Measurements from ENCODE around the gene TRPM3. TPM values are rescaled to one million over a fixed set of nuclear protein-coding genes. Genes with fewer than 3 reads are reported as not detected.

Gene TRPM3
- polyA plus RNA-seq, 2 of the 4 experiments (the other 2 are of a cell fraction): not detected

- no peaks in the 10 kb centered on the region for H3K9me3 ChIP-seq
- H3K4me2 ChIP-seq: no peak overlapping the region
- no peaks in the 10 kb centered on the region for H3K4me1 ChIP-seq
- no peak overlapping the region for H3K27ac ChIP-seq
- ChIA-PET POLR2A (no interaction called here), CTCF (no interaction called here)
- FAIRE-seq (no peak), DNase-seq (ENCODE audit: low read depth in 1 of 2, low spot score in 1 of 2) (no peak), ATAC-seq (no peak)
- TF ChIP-seq SREBF2 (IDR thresholded peaks at IDR 0.05): no peak
- WGBS (ENCODE audit: missing lambda C conversion rate): 2% methylated on average over 1 of the region's 1 CpG
- no peak overlapping the region for H3K4me3 ChIP-seq
These were observed 36.3 kb upstream of the TRPM3 start for GRCh38 chr9:71157731-71158130.

GRCh38 chr9:71147368-71147767 lies 25.9 kb upstream of the TRPM3 start:
- Histone ChIP-seq H3K9me3 (peaks cover 4% of the 10 kb centered on the region; the same call in 1 of the 3 replicates), H3K27ac (no peak overlapping the region), H3K4me2 (no peak overlapping the region), H3K4me1 (no peaks in the 10 kb centered on the region), H3K4me3 (no peak overlapping the region)
- POLR2A ChIA-PET: no interaction called here
- 4% methylated on average over 2 of the region's 2 CpGs for WGBS (ENCODE audit: missing lambda C conversion rate)
- no peak for TF ChIP-seq EHMT2 (IDR thresholded peaks at IDR 0.05; ENCODE audit: low read depth)
- no peak for TF ChIP-seq HOXB5 (CRISPR knock-in tag; IDR thresholded peaks at IDR 0.05)
- no peak for TF ChIP-seq CHD2 (IDR thresholded peaks at IDR 0.05; ENCODE audit: low read length, partially characterized antibody)
- TF ChIP-seq FOSL2 (IDR thresholded peaks at IDR 0.05): no peak
- no peak for TF ChIP-seq FOSL2 (CRISPR knock-in tag; IDR thresholded peaks at IDR 0.05)
- no peak for TF ChIP-seq KDM5A (IDR thresholded peaks at IDR 0.05)
- TF ChIP-seq USF2 (IDR thresholded peaks at IDR 0.05): no peak
- no peak for TF ChIP-seq SREBF2 (IDR thresholded peaks at IDR 0.05)
- TF ChIP-seq EP300 (IDR thresholded peaks at IDR 0.05): no peak
- TF ChIP-seq E2F6 (IDR thresholded peaks at IDR 0.05; ENCODE audit: borderline replicate concordance, low read depth): no peak
- TF ChIP-seq ZNF302 (CRISPR knock-in tag; IDR thresholded peaks at IDR 0.05): no peak
- TF ChIP-seq ESRRA (IDR thresholded peaks at IDR 0.05; ENCODE audit: borderline replicate concordance, low read length): no peak
- no peak for TF ChIP-seq RNF2 (IDR thresholded peaks at IDR 0.05; ENCODE audit: borderline replicate concordance, low read depth)
- no peak for TF ChIP-seq RAD21 (conservative IDR thresholded peaks at IDR 0.05 in 1 of 2, IDR thresholded peaks at IDR 0.05 in 1 of 2)
- no peak for TF ChIP-seq HOXA7 (CRISPR knock-in tag; IDR thresholded peaks at IDR 0.05)
- DNase-seq (ENCODE audit: low read depth in 1 of 2, low spot score in 1 of 2): no peak
- no peak for ATAC-seq
- FAIRE-seq: no peak
- CTCF ChIA-PET: no interaction called here

GRCh38 chr9:71146511-71146910 lies 25.1 kb upstream of the TRPM3 start:
- Histone ChIP-seq H3K4me2 (no peak overlapping the region), H3K4me3 (no peak overlapping the region), H3K9me3 (peaks cover 4% of the 10 kb centered on the region; the same call in 1 of the 3 replicates), H3K27ac (no peak overlapping the region), H3K4me1 (no peaks in the 10 kb centered on the region)
- no peak for DNase-seq (ENCODE audit: low read depth in 1 of 2, low spot score in 1 of 2)
- TF ChIP-seq CBX8 (IDR thresholded peaks at IDR 0.05) (no peak), E2F6 (IDR thresholded peaks at IDR 0.05; ENCODE audit: borderline replicate concordance, low read depth) (no peak), HOXB5 (CRISPR knock-in tag; IDR thresholded peaks at IDR 0.05) (no peak), NFE2L2 (conservative IDR thresholded peaks at IDR 0.05; ENCODE audit: low read length) (no peak), MAFK (IDR thresholded peaks at IDR 0.05; ENCODE audit: partially characterized antibody) (no peak), HOXB13 (CRISPR knock-in tag; IDR thresholded peaks at IDR 0.05; ENCODE audit: low read depth) (no peak), RCOR1 (IDR thresholded peaks at IDR 0.05; ENCODE audit: low read depth, low read length) (no peak), HEYL (CRISPR knock-in tag; IDR thresholded peaks at IDR 0.05) (no peak)
- POLR2A ChIA-PET: no interaction called here
- WGBS (ENCODE audit: missing lambda C conversion rate): 0% methylated on average over 1 of the region's 1 CpG
- CTCF ChIA-PET: no interaction called here
- FAIRE-seq: no peak
- no peak for ATAC-seq

Measured in A549 (cell line).